Measurements from ENCODE around the gene YY2. TPM values are rescaled to one million over a fixed set of nuclear protein-coding genes. Genes with fewer than 3 reads are reported as not detected.
A peak's percentile ranks its signal among the peaks of the same experiment; 100 is the strongest.

Gene YY2
- total and polyA plus RNA-seq, 2 of the 8 experiments (the other 6 are each of a cell fraction or from before 2014, with no cell fraction given), result 0.60 to 1.5 TPM

- POLR2A ChIA-PET (ENCODE audit: partially characterized antibody), result interaction anchor here (1.3 to 1.4 kb wide), 2 partner anchors 28 to 88 kb away, joined by 3 read pairs; no protein-coding TSS in a partner anchor
- Histone ChIP-seq H2BK12ac (ENCODE audit: low read depth, low read length) (no peak overlapping the region), H3K4me1 (replicated peaks in 1 of 4; ENCODE audit: control insufficient read depth in 3 of 4, insufficient read depth in 4 of 4, low read length in 3 of 4) (no peaks in the 10 kb centered on the region; a peak in 1 of 7 replicates), H2BK5ac (ENCODE audit: low read depth, low read length) (no peak overlapping the region), H4K20me1 (replicated peaks in 1 of 2; ENCODE audit: control insufficient read depth in 1 of 2, insufficient read depth in 2 of 2, low read length in 2 of 2) (no peaks in the 10 kb centered on the region), H3K14ac (ENCODE audit: insufficient read length) (no peak overlapping the region), H3K4ac (replicated peaks; ENCODE audit: insufficient read length, low read depth, low read length) (no peak overlapping the region), H4K8ac (ENCODE audit: extremely low read depth, insufficient read depth, low read length) (no peak overlapping the region), H4K5ac (ENCODE audit: insufficient read length, low read depth, low read length) (no peak overlapping the region), H2BK15ac (ENCODE audit: low read length) (no peak overlapping the region), H3K27ac (ENCODE audit: low read depth, low read length) (no peak overlapping the region), H3K9me3 (ENCODE audit: insufficient read depth in 2 of 2, low read depth in 1 of 2, low read length in 1 of 2) (no peaks in the 10 kb centered on the region), H3K4me3 (ENCODE audit: extremely low read depth in 1 of 4, insufficient read depth in 2 of 4, low read depth in 3 of 4, low read length in 4 of 4) (peak overlapping the region; percentile 64 to 88 (median 74); a peak in 6 of 8 replicates), H3K23ac (ENCODE audit: insufficient read length) (no peak overlapping the region), H3K79me1 (ENCODE audit: low read depth, low read length) (no peaks in the 10 kb centered on the region), H4K91ac (replicated peaks; ENCODE audit: insufficient read length, low read length) (no peak overlapping the region), H3K4me2 (ENCODE audit: insufficient read depth in 1 of 2, low read depth in 2 of 2, low read length in 2 of 2) (peak overlapping the region in 1 of 2 experiments; percentile 72; a peak in 2 of 4 replicates), H2AK5ac (ENCODE audit: low read depth, low read length) (no peak overlapping the region), H2BK120ac (replicated peaks; ENCODE audit: low read depth, low read length) (no peak overlapping the region), H2AFZ (ENCODE audit: low read length) (no peak overlapping the region), H3K23me2 (ENCODE audit: low read depth, low read length) (no peaks in the 10 kb centered on the region), H3K79me2 (ENCODE audit: control insufficient read depth in 1 of 2, insufficient read depth in 2 of 2, low read length in 2 of 2) (peaks cover 0 to 7% of the 10 kb centered on the region in 2 experiments; a peak in 2 of 4 replicates), H3K18ac (ENCODE audit: extremely low read depth, low read length) (no peak overlapping the region), H2BK20ac (ENCODE audit: low read length) (no peak overlapping the region), H3K56ac (replicated peaks; ENCODE audit: insufficient read length, low read depth, low read length) (no peak overlapping the region), H3K27me3 (replicated peaks in 1 of 4; ENCODE audit: control insufficient read depth in 3 of 4, extremely low read depth in 1 of 4, insufficient read depth in 3 of 4, low read length in 3 of 4) (no peaks in the 10 kb centered on the region), H3K9ac (replicated peaks in 1 of 4; ENCODE audit: extremely low read depth in 1 of 4, low read depth in 3 of 4, low read length in 3 of 4) (0 out of 7 replicates have a peak overlapping the region, but pooled peaks of 1 of the 4 experiments have one; percentile 22), H3K36me3 (ENCODE audit: control insufficient read depth in 2 of 4, insufficient read depth in 4 of 4, low read length in 3 of 4) (no peaks in the 10 kb centered on the region; a peak in 1 of 8 replicates)
- FAIRE-seq, result no peak
- TF ChIP-seq CHD2 (IDR thresholded peaks at IDR 0.05; ENCODE audit: low read length) (no peak), SRF (IDR thresholded peaks at IDR 0.05; ENCODE audit: low read depth, low read length) (no peak), GABPA (IDR thresholded peaks at IDR 0.05; ENCODE audit: borderline replicate concordance, insufficient read depth, low read length) (no peak), USF2 (IDR thresholded peaks at IDR 0.05; ENCODE audit: low read length) (no peak), TEAD4 (IDR thresholded peaks at IDR 0.05; ENCODE audit: low read depth, low read length) (no peak), BRCA1 (IDR thresholded peaks at IDR 0.05; ENCODE audit: low read depth, low read length) (no peak), ASH2L (IDR thresholded peaks at IDR 0.05; ENCODE audit: low read length) (no peak), SIRT6 (IDR thresholded peaks at IDR 0.05; ENCODE audit: low read length) (no peak), RBBP5 (IDR thresholded peaks at IDR 0.05; ENCODE audit: borderline replicate concordance, low read depth, low read length) (no peak), EZH2 (IDR thresholded peaks at IDR 0.05; ENCODE audit: low read depth, low read length, severe bottlenecking) (no peak), FOSL1 (IDR thresholded peaks at IDR 0.05; ENCODE audit: insufficient read depth, low read depth, low read length) (no peak)
- no peak for DNase-seq (ENCODE audit: low read depth in 1 of 2, low spot score in 2 of 2)
- CTCF ChIA-PET (ENCODE audit: partially characterized antibody), result interaction anchor here (0.5 to 2.4 kb wide), 5 partner anchors 92 to 399 kb away, joined by 3 to 5 read pairs (median 3); no protein-coding TSS in a partner anchor
- 51% methylated on average over 4 of the region's 4 CpGs; no CpG with 5 or more reads in 1 of the 2 experiments for WGBS, 2 experiments (ENCODE audit: extremely low coverage in 1 of 2, insufficient coverage in 1 of 2, insufficient read length in 1 of 2, insufficient replicate concordance in 2 of 2, low coverage in 1 of 2, low lambda C conversion rate in 2 of 2, missing lambda C conversion rate in 1 of 2)
Measured at GRCh38 chrX:21838937-21839333, 16.9 kb upstream of the YY2 start.
